GM10847 (cell line): ENCODE measurements around the gene ANKIB1.

ENCODE experiments used
- POLR2A ChIP-seq: IDR thresholded peaks from 2 replicates; pipeline ENCODE4 v1.6.1; 2011; ENCODE audit not compliant: insufficient read length; ENCODE audit errors: extremely low read depth

ANKIB1 gene

GRCh38 chr7:92336662-92337340 lies 91.0 kb downstream of the ANKIB1 start:
- no peak for TF ChIP-seq POLR2A

- no peak for TF ChIP-seq POLR2A
Observed at GRCh38 chr7:92340016-92340415, 94.2 kb downstream of the ANKIB1 start.

- no peak for TF ChIP-seq POLR2A
Observed at GRCh38 chr7:92343714-92344113, 97.9 kb downstream of the ANKIB1 start.

GRCh38 chr7:92352009-92352408 lies 106.2 kb downstream of the ANKIB1 start:
- TF ChIP-seq POLR2A: no peak

GRCh38 chr7:92354214-92354613 lies 108.4 kb downstream of the ANKIB1 start:
- TF ChIP-seq POLR2A: no peak

- TF ChIP-seq POLR2A: no peak
Observed at GRCh38 chr7:92356406-92356805, 110.6 kb downstream of the ANKIB1 start.

GRCh38 chr7:92357260-92357659 lies 111.5 kb downstream of the ANKIB1 start:
- TF ChIP-seq POLR2A: no peak

GRCh38 chr7:92359801-92360200 lies 114.0 kb downstream of the ANKIB1 start:
- TF ChIP-seq POLR2A: no peak

GRCh38 chr7:92360387-92360786 lies 114.6 kb downstream of the ANKIB1 start:
- TF ChIP-seq POLR2A: no peak

GRCh38 chr7:92362131-92362530 lies 116.4 kb downstream of the ANKIB1 start:
- TF ChIP-seq POLR2A: no peak

GRCh38 chr7:92366730-92367129 lies 121.0 kb downstream of the ANKIB1 start:
- no peak for TF ChIP-seq POLR2A

GRCh38 chr7:92368741-92369140 lies 123.0 kb downstream of the ANKIB1 start:
- TF ChIP-seq POLR2A: no peak

GRCh38 chr7:92375013-92375412 lies 129.2 kb downstream of the ANKIB1 start:
- TF ChIP-seq POLR2A: no peak

- TF ChIP-seq POLR2A: no peak
Observed at GRCh38 chr7:92391071-92391470, 145.3 kb downstream of the ANKIB1 start.

- no peak for TF ChIP-seq POLR2A
Observed at GRCh38 chr7:92397542-92397941, 151.8 kb downstream of the ANKIB1 start.

GRCh38 chr7:92400013-92400412 lies 154.2 kb downstream of the ANKIB1 start:
- no peak for TF ChIP-seq POLR2A
